ENCODE data around the gene MYH14.

Gene MYH14

DNA sequence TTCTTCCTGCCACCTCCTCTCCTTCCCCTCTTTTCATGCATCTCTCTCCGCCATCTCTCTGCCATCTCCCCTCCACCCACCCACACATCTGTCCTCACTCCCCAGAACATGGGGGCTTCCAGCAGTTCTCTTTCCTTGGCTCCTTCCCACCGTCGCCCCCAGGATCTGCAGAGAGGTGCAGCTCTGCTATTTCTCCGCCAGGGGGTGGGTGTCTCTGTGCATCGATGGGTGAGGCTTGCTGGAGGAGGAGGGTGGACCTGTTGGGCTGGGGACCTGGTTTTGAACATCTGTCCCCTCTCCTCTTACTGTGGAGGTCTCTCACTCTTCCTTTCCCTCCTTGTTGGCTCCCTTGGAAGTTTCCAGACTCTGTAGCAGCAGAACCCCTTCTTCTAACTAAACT lies 51.7 kb downstream of the MYH14 start:
- ChIA-PET POLR2A (no interaction called here), CTCF (no interaction called here)
- no peak for DNase-seq (ENCODE audit: low read depth, low spot score)
- no peak overlapping the region for H3K4me3 ChIP-seq (ENCODE audit: low read depth, low read length)
- TF ChIP-seq, protein P1, sequence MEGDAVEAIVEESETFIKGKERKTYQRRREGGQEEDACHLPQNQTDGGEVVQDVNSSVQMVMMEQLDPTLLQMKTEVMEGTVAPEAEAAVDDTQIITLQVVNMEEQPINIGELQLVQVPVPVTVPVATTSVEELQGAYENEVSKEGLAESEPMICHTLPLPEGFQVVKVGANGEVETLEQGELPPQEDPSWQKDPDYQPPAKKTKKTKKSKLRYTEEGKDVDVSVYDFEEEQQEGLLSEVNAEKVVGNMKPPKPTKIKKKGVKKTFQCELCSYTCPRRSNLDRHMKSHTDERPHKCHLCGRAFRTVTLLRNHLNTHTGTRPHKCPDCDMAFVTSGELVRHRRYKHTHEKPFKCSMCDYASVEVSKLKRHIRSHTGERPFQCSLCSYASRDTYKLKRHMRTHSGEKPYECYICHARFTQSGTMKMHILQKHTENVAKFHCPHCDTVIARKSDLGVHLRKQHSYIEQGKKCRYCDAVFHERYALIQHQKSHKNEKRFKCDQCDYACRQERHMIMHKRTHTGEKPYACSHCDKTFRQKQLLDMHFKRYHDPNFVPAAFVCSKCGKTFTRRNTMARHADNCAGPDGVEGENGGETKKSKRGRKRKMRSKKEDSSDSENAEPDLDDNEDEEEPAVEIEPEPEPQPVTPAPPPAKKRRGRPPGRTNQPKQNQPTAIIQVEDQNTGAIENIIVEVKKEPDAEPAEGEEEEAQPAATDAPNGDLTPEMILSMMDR (IDR thresholded peaks at IDR 0.05; ENCODE audit: insufficient read depth, low read length, missing control alignments) = no peak

DNA sequence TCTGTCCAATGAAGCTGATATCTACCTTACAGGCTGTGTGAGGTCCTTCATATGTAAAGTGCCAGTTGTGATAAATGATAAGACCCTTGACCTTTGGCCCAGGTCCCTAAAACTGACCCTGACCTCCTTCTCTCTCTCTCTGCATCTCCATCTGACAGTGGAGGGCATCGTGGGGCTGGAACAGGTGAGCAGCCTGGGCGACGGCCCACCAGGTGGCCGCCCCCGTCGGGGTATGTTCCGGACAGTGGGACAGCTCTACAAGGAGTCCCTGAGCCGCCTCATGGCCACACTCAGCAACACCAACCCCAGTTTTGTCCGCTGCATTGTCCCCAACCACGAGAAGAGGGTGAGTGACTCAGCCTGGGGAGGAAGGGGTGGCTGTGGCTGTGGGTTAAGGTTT lies 53.7 kb downstream of the MYH14 start:
- no peak for DNase-seq (ENCODE audit: low read depth, low spot score)
- ChIA-PET CTCF (no interaction called here), POLR2A (no interaction called here)
- H3K4me3 ChIP-seq (ENCODE audit: low read depth, low read length) = no peak overlapping the region
- TF ChIP-seq, protein P1 (IDR thresholded peaks at IDR 0.05; ENCODE audit: insufficient read depth, low read length, missing control alignments) = no peak

DNA sequence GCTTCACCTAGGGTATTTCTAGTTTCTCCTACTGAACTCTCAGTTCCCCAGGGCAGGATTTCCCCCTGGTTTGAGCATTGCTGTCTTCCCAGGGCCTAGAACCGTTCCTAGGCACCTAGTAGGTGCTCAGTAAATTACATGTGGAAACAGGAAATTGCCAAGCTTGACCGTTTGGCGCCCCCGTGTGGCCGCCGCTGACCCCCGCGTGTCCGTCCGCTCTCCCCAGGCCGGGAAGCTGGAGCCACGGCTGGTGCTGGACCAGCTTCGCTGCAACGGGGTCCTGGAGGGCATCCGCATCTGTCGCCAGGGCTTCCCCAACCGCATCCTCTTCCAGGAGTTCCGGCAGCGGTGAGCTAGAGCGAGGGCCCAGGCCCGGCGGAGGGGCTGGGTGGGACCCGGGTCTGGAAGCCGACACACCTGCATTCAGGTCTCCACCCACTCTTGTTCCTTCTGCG lies 55.5 kb downstream of the MYH14 start:
- DNase-seq (ENCODE audit: low read depth, low spot score) = no peak
- no peak overlapping the region for H3K4me3 ChIP-seq (ENCODE audit: low read depth, low read length)
- ChIA-PET CTCF (no interaction called here), POLR2A (no interaction called here)
- TF ChIP-seq, protein P1 (IDR thresholded peaks at IDR 0.05; ENCODE audit: insufficient read depth, low read length, missing control alignments) = peak; percentile 11

DNA sequence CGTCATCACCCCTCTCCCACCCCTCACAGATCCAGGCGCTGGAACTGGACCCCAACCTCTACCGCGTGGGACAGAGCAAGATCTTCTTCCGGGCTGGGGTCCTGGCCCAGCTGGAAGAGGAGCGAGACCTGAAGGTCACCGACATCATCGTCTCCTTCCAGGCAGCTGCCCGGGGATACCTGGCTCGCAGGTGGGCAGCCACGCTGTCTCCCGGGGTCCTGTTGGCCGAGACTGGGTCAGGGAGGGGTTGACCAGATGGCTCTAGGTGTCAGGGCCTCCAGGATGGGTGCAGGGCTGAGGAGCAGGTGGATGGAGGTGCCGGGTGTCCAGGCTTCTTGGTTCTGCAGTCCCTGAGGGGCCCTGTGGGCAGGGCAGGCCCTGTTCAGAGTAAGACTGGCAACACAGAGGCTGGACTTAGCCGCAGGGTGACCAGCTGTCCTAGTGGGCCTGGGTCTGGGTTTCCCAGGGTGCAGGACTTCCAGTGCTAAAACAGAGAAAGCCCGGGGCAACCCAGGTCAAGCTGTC lies 58.1 kb downstream of the MYH14 start:
- TF ChIP-seq, protein P1 (IDR thresholded peaks at IDR 0.05; ENCODE audit: insufficient read depth, low read length, missing control alignments) = no peak
- H3K4me3 ChIP-seq (ENCODE audit: low read depth, low read length) = no peak overlapping the region
- DNase-seq (ENCODE audit: low read depth, low spot score) = no peak
- POLR2A ChIA-PET = no interaction called here
- CTCF ChIA-PET = no interaction called here

DNA sequence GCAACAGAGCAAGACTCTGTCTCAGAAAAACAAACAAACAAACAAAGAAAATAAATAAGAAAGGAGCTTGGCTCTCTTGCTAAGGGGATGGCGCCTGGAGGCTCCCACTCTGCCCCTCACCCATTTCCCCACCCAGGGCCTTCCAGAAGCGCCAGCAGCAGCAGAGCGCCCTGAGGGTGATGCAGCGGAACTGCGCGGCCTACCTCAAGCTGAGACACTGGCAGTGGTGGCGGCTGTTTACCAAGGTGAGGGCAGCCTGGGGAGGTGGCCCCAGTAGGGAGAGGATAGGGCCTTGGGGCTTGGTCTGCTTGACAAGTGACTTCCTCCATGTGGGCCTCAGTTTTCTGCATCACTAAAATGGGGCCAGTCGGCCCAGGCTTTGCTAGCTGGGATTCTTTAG lies 59.8 kb downstream of the MYH14 start:
- CTCF ChIA-PET = no interaction called here
- no peak for DNase-seq (ENCODE audit: low read depth, low spot score)
- POLR2A ChIA-PET = no interaction called here
- TF ChIP-seq, protein P1 (IDR thresholded peaks at IDR 0.05; ENCODE audit: insufficient read depth, low read length, missing control alignments) = no peak
- no peak overlapping the region for H3K4me3 ChIP-seq (ENCODE audit: low read depth, low read length)

DNA sequence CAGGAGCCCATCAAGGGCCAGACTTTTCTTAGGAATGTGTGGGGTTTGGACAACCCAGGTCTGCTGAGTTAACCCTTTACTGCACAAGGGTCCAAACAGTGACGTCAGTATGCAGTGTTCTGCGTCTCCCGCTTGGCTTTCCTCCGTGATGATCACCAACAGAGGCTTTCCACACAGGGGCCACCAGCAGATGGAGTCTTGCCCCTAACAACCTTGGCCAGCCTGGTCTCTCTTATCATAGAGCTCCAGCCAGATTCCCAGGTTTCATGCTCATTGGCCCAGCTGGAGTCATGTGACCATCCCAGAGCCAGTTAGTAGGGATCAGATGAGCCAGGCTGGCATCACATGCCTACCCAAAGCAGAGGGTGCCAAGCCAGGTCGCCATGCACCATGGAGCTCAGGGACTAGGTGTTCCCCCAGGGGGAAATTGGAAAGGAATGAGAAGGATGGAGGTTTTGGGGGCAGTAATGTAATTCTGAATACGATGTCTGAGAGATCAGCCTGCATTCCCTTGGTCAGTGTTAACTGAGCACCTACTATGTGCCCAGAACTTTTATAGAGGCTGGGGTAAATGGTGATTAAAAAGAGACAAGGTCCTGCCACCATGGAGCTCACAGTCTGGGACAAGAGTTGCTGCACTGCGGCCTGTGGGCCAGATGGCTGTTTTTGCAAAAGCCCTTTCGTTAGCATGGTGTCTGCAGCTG lies 61.2 kb downstream of the MYH14 start:
- CTCF ChIA-PET = no interaction called here
- DNase-seq (ENCODE audit: low read depth, low spot score) = no peak
- TF ChIP-seq, protein P1 (IDR thresholded peaks at IDR 0.05; ENCODE audit: insufficient read depth, low read length, missing control alignments) = no peak
- no peak overlapping the region for H3K4me3 ChIP-seq (ENCODE audit: low read depth, low read length)
- POLR2A ChIA-PET = no interaction called here

Data from AG04449 (cell line).